Large intestine (tissue), 3 donors: Measurements from ENCODE around the gene ATP7A. TPM values are rescaled to one million over a fixed set of nuclear protein-coding genes. Genes with fewer than 3 reads are reported as not detected.
"Not testable (repeated sequence)": the region's sequence is repeated elsewhere in the genome, so short reads cannot be mapped to it uniquely, and the experiment has no call there.

Experiments
- DNase-seq, 2 donors: peaks; one replicate each; pipeline versions ENCODE4 v3.0.0 to v3.0.0-alpha.2; 2013
- H3K27ac ChIP-seq: one replicate; pipeline ENCODE4 v1.5.1; 2013; ENCODE audit warnings: low read length
- H3K27me3 ChIP-seq: 2 replicates; pipeline ENCODE4 v1.6.1; 2013; ENCODE audit warnings: low read length; ENCODE audit not compliant: control insufficient read depth, insufficient read depth
- H3K36me3 ChIP-seq: 2 replicates; pipeline ENCODE4 v1.6.1; 2013; ENCODE audit warnings: low read length; ENCODE audit not compliant: control insufficient read depth, insufficient read depth
- H3K4me1 ChIP-seq: one replicate; pipeline ENCODE4 v1.6.1; 2013; ENCODE audit warnings: low read length; ENCODE audit not compliant: control insufficient read depth, insufficient read depth
- H3K4me3 ChIP-seq: one replicate; pipeline ENCODE4 v1.5.1; 2013; ENCODE audit warnings: low read length
- H3K9me3 ChIP-seq: one replicate; pipeline ENCODE4 v1.6.1; 2013; ENCODE audit warnings: mild to moderate bottlenecking, low read depth, low read length, moderate library complexity; ENCODE audit not compliant: control insufficient read depth
- WGBS: methylation state at CpG from one replicate; pipeline ENCODE4 v1.1.5; 2013; ENCODE audit warnings: low lambda C conversion rate; ENCODE audit not compliant: insufficient coverage; 5-methylcytosine and 5-hydroxymethylcytosine counted together
- polyA plus RNA-seq: library from polyadenylated mRNA; unstranded; fragments of 120-200 nt; gene quantifications from one replicate; pipeline ENCODE4 v1.2.1, GENCODE V29; 2013

ATP7A gene
- polyA plus RNA-seq, 1 donor, result 10.0 TPM

DNA sequence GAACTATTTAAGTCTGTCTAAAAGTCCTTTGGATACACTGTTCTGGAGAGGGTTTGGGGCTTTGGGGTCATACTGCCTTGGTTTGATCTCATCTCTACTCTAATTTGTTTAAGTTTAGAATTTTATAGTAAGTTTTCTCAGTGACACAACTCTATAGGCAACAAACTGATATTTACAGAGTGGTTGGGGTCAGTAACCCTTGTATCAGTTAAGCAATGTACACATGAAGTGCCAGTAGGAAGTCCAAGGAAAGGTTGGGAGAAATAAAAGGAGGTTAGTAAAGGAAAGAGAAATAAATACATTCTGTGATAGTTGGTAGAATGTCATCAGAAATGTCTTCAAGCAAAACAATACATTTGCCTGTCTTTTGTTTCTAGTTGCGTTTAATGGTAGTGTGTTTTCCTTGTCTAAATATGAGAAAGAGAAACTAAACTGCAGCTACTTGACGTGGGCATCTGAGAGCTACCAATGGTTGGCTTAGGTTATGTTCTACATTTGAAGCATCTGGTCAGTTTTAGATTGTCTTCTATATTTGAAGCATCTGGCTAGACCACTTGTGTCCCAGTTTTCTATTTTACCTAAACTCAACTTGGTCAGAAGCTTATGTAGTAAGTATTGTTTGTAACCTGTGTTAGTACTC, 6.9 kb downstream of the ATP7A start:
- Histone ChIP-seq H3K27ac (no peak overlapping the region), H3K4me1 (no peaks in the 10 kb centered on the region), H3K4me3 (no peak overlapping the region), H3K9me3 (no peaks in the 10 kb centered on the region), H3K27me3 (no peaks in the 10 kb centered on the region), H3K36me3 (no peaks in the 10 kb centered on the region)
- no CpG with 5 or more reads among the region's 2 CpGs for WGBS
- no peak for DNase-seq

DNA sequence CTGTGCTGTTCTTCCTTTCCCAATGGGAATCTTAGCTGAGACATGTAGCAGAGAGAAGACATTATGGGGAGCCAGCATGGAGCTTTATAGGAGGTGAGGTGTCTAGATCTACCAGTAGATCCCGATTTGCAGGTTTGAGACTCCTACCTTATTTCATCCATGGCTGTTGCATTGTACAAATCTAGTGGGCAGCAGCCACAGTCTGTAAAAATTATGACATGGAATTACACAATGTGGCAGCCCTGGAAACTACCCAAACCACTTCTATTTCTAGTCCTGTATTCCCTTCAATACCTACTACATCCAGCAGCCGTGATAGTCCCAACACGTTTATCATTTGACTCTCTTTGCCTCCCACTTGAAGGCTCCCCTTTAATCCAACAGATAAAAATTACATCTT, 8.1 kb downstream of the ATP7A start:
- no peaks in the 10 kb centered on the region for H3K9me3 ChIP-seq
- no peaks in the 10 kb centered on the region for H3K4me1 ChIP-seq
- no peak for DNase-seq
- H3K4me3 ChIP-seq, result no peak overlapping the region
- H3K27ac ChIP-seq, result no peak overlapping the region
- H3K36me3 ChIP-seq, result no peaks in the 10 kb centered on the region
- WGBS, result no CpG with 5 or more reads among the region's 3 CpGs
- no peaks in the 10 kb centered on the region for H3K27me3 ChIP-seq

DNA sequence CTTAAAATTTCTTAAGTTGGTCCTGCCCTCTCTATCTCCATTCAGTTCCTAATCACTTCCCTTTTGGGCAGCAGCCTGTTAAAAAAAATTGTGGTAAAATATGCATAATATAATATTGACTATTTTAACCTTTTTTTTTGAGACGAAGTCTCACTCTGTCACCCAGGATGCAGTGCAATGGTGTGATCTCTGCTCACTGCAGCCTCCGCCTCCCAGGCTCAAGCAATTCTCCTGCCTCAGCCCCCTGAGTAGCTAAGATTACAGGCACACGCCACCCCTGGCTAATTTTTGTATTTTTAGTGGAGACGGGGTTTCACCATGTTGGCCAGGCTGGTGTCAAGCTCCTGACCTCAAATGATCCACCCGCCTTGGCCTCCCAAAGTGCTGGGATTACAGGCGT, 8.9 kb downstream of the ATP7A start:
- not testable (repeated sequence) for H3K9me3 ChIP-seq, H3K27me3 ChIP-seq, H3K27ac ChIP-seq, H3K4me3 ChIP-seq, DNase-seq, H3K4me1 ChIP-seq, H3K36me3 ChIP-seq
- WGBS, result no CpG with 5 or more reads among the region's 6 CpGs

DNA sequence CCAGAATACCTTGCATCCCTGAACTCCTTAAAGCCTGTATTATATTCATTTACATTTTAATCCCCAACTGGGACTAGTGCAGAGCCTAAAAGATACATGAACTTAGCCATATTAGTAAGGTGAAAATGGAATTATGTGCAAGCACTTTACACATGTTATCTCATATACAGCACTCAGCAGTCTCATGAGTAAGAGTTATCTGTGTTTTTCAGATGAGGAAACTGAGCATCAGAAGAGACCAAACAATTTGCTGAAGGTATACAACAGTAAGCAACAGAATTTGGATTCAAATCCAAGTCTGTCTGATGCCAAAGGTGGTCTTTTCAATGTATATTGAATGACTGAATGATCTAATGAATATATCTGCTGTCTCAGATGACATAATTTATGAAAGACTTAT, 12.3 kb downstream of the ATP7A start:
- no peak for DNase-seq
- no peaks in the 10 kb centered on the region for H3K4me1 ChIP-seq
- H3K36me3 ChIP-seq, result no peaks in the 10 kb centered on the region
- H3K27me3 ChIP-seq, result no peaks in the 10 kb centered on the region
- no peak overlapping the region for H3K4me3 ChIP-seq
- H3K9me3 ChIP-seq, result no peaks in the 10 kb centered on the region
- H3K27ac ChIP-seq, result no peak overlapping the region

DNA sequence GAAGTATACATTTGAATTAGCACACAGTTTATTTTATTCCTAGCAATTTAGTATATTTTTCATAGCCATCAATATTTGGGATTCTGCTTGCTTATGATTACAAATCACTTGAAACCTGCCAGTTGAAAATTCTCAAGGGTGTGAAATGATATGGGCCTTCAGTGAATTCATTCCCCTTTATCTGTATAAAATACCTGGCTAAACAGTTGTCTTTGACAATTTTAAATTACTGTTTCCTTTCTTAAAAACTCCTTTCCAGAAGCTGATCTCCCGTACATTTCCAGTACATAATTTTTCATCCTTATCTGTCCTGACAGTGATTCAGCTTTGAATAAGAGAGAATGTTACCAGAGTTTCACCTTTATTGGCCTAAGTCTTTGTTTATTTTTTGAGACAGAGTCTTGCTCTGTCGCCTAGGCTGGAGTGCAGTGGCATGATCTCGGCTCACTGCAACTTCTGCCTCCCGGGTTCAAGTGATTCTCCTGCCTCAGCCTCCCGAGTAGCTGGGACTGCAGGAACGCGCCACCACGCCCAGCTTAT, 13.9 kb downstream of the ATP7A start:
- H3K9me3 ChIP-seq, result no peaks in the 10 kb centered on the region
- no peaks in the 10 kb centered on the region for H3K36me3 ChIP-seq
- no CpG with 5 or more reads among the region's 8 CpGs for WGBS
- no peaks in the 10 kb centered on the region for H3K27me3 ChIP-seq
- H3K27ac ChIP-seq, result no peak overlapping the region
- DNase-seq, result no peak
- no peak overlapping the region for H3K4me3 ChIP-seq
- no peaks in the 10 kb centered on the region for H3K4me1 ChIP-seq

DNA sequence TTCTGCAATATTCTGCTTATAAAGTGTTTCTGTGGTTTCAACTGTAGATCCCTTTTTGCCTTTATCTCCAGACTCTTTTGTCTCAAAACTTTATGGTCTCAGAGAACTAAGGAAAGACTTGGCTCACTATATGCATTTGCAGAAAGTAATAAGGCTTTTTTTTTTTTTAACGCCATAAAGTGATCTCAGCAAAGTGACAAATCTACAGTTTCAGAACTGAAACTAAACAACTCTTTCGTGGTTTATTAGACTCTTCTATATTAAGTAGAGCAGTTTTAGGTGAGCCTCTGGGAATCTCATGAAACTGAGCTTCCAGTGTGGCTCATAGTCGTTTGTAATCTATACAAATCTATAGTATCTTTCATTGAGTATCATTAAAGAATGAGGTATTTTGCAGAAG, 15.3 kb downstream of the ATP7A start:
- H3K9me3 ChIP-seq, result no peaks in the 10 kb centered on the region
- no peak overlapping the region for H3K4me3 ChIP-seq
- DNase-seq, result peak in 1 of 2 donors; percentile 24
- no peaks in the 10 kb centered on the region for H3K4me1 ChIP-seq
- WGBS, result no CpG with 5 or more reads among the region's 3 CpGs
- no peak overlapping the region for H3K27ac ChIP-seq
- no peaks in the 10 kb centered on the region for H3K36me3 ChIP-seq
- no peaks in the 10 kb centered on the region for H3K27me3 ChIP-seq

DNA sequence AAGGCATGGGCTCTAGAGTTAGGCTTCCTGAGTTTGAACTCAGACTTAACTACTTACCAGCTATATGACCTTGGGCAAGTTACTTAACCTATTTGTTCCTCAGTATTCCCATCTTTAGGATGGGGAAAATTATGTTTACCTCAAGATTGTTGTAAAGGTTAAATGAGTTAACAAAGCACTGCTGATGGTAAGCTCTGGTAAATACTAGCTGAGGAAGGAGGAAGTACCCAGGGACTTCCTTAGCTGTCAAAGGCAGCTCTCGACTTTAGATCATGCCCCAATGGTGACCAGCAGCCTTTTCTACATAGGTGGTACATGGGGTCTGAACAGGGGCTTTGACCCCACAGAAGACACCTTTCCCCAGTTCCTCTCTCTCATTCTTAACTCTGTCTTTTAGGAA, 20.1 kb downstream of the ATP7A start:
- DNase-seq, result no peak
- WGBS, result no CpG with 5 or more reads among the region's 1 CpG
- Histone ChIP-seq H3K27ac (no peak overlapping the region), H3K4me1 (no peaks in the 10 kb centered on the region), H3K27me3 (no peaks in the 10 kb centered on the region), H3K36me3 (no peaks in the 10 kb centered on the region), H3K9me3 (peaks cover 4% of the 10 kb centered on the region), H3K4me3 (no peak overlapping the region)

DNA sequence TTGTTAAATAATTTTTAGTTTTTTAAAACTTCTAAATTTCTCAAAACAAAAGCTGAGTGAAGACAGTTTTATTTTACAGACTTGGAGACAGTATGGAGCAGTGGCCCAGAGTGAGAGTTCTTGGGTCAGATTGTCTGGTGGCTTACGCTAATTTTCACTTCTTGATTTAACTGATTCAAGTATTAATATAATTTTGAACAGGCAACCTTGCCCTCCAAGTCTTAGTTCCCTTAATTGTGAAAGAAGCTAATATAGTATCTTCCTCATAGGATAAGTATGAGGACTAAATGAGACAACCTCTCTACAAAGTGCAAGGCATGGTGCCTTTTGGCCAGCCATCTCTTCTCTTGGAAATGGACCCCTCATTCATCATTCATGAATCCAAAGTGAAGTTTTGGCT, 25.4 kb downstream of the ATP7A start:
- no peaks in the 10 kb centered on the region for H3K27me3 ChIP-seq
- no CpG with 5 or more reads among the region's 1 CpG for WGBS
- no peak overlapping the region for H3K4me3 ChIP-seq
- no peak for DNase-seq
- no peaks in the 10 kb centered on the region for H3K4me1 ChIP-seq
- H3K9me3 ChIP-seq, result peaks cover 4% of the 10 kb centered on the region
- H3K27ac ChIP-seq, result no peak overlapping the region
- H3K36me3 ChIP-seq, result no peaks in the 10 kb centered on the region

DNA sequence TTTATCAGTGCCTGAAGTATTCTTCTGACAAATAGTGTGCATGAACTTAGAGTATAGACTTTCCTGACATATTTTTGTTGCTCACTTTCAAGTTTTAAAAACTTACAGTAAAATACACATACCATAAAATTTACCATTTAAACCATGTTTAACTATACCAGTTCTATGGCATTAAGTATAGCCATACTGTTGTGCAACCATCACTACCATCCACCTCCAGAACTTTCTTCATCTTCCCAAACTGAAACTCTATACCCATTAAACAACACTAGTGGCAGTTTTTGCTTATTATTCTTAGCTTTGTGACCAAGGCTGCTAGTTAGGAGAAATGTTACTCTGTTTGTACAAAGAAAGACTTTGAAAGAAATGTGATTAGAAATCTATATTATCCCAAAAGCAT, 25.8 kb downstream of the ATP7A start:
- no peaks in the 10 kb centered on the region for H3K27me3 ChIP-seq
- no peak for DNase-seq
- H3K4me1 ChIP-seq, result no peaks in the 10 kb centered on the region
- H3K27ac ChIP-seq, result no peak overlapping the region
- H3K4me3 ChIP-seq, result no peak overlapping the region
- peaks cover 4% of the 10 kb centered on the region for H3K9me3 ChIP-seq
- no peaks in the 10 kb centered on the region for H3K36me3 ChIP-seq

DNA sequence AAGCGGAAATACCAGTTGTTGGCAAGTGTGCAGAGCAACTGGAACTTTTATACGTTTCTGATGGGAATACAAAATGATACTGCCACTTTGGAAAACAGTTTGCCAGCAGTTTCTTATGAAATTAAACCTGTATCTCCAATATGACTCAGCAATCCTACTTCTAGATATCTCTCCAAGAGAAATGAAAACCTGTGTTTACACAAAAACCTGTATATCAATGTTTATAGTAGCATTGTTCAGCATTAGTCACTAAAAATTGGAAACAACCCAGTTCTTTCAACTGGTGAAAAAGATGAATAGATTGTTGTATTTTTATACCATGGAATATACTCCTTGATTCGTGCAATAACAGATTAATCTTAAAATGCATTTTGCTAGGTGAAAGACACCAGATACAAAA, 26.8 kb downstream of the ATP7A start:
- no peak overlapping the region for H3K4me3 ChIP-seq
- no peaks in the 10 kb centered on the region for H3K27me3 ChIP-seq
- no peak for DNase-seq
- H3K9me3 ChIP-seq, result peaks cover 4% of the 10 kb centered on the region
- no peaks in the 10 kb centered on the region for H3K4me1 ChIP-seq
- H3K27ac ChIP-seq, result no peak overlapping the region
- WGBS, result no CpG with 5 or more reads among the region's 3 CpGs
- no peaks in the 10 kb centered on the region for H3K36me3 ChIP-seq

DNA sequence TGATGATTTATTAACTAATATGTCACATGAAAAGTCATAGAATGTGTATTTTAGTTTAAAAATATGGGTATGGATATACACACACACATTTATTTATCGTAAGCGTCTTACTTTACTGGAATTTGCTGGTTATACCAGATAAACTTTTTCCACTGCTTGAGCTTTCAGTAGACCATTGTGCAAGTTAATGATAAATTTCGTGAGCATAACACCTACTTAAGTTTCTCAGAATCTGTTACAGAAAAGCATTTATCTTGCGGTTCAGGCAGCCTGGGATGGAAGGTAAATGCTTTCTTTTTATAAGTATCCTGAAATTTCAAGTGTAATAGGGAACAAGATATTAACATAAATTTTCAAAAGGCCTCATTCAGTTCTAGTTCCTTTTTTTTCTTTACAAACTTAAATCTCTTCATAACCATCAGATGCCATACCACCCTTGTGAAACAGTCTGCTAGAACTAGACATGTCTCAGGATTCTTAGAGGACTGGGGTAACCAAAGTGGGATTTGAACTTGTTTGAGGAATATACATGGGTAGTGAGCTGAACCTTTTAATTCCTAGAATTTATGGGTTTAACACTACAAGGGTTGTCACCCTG, 27.7 kb downstream of the ATP7A start:
- WGBS, result 70% methylated on average over 2 of the region's 4 CpGs

More for the DNA sequence above, 27.7 kb downstream of the ATP7A start:
- Histone ChIP-seq H3K9me3 (no peaks in the 10 kb centered on the region), H3K36me3 (no peaks in the 10 kb centered on the region), H3K4me3 (no peak overlapping the region), H3K4me1 (peaks cover 2% of the 10 kb centered on the region), H3K27ac (no peak overlapping the region), H3K27me3 (no peaks in the 10 kb centered on the region)
- DNase-seq, result no peak
